Jurkat, Clone E6-1 (cell line): ENCODE measurements around the gene CCP110.
"Not testable (repeated sequence)": the region's sequence is repeated elsewhere in the genome, so short reads cannot be mapped to it uniquely, and the experiment has no call there.

Source experiments
- DNase-seq: peaks from one replicate; pipeline ENCODE4 v3.0.0-alpha.2; 2011; ENCODE audit warnings: low read depth, low spot score
- H3K4me3 ChIP-seq: 2 replicates; pipeline ENCODE4 v1.5.1; 2011; ENCODE audit warnings: mild to moderate bottlenecking, low read length, control low read depth, moderate library complexity

CCP110 gene

GRCh38 chr16:19540241-19540970 is 16.7 kb downstream of the CCP110 start:
- DNase-seq = no peak
- H3K4me3 ChIP-seq = no peak overlapping the region

GRCh38 chr16:19542138-19542821 is 18.5 kb downstream of the CCP110 start:
- H3K4me3 ChIP-seq = no peak overlapping the region
- no peak for DNase-seq

- DNase-seq, H3K4me3 ChIP-seq: not testable (repeated sequence)
These were observed 19.7 kb downstream of the CCP110 start for GRCh38 chr16:19543278-19543996.

- no peak overlapping the region for H3K4me3 ChIP-seq
- no peak for DNase-seq
These were observed 24.4 kb downstream of the CCP110 start for GRCh38 chr16:19548144-19548543.

GRCh38 chr16:19549673-19550072 is 25.9 kb downstream of the CCP110 start:
- DNase-seq = no peak
- H3K4me3 ChIP-seq = no peak overlapping the region

- peak within 1 kb of the TSS; percentile 85 for H3K4me3 ChIP-seq
- peak; percentile 96 for DNase-seq
These were observed 31.6 kb downstream of the CCP110 start, which contains the start of gene VPS35L for GRCh38 chr16:19555186-19555937. VPS35L (plus strand) TSS chr16:19555703; CDS start chr16:19555730, 27 bp downstream.

- H3K4me3 ChIP-seq = peak overlapping the region; percentile 85
- DNase-seq = peak; percentile 82
These were observed 32.4 kb downstream of the CCP110 start for GRCh38 chr16:19555938-19556771.

GRCh38 chr16:19559242-19559910 is 35.6 kb downstream of the CCP110 start:
- peak; percentile 50 for DNase-seq

GRCh38 chr16:19560078-19560477 is 36.3 kb downstream of the CCP110 start:
- H3K4me3 ChIP-seq = no peak overlapping the region
- no peak for DNase-seq

More at GRCh38 chr16:19559242-19559910, 35.6 kb downstream of the CCP110 start:
- H3K4me3 ChIP-seq = no peak overlapping the region

- no peak for DNase-seq
- no peak overlapping the region for H3K4me3 ChIP-seq
These were observed 39.6 kb downstream of the CCP110 start for GRCh38 chr16:19563377-19563776.

- H3K4me3 ChIP-seq = no peak overlapping the region
- DNase-seq = no peak
These were observed 42.6 kb downstream of the CCP110 start for GRCh38 chr16:19566362-19566761.

- H3K4me3 ChIP-seq = no peak overlapping the region
- DNase-seq = no peak
These were observed 43.8 kb downstream of the CCP110 start for GRCh38 chr16:19567560-19567959.

- H3K4me3 ChIP-seq = no peak overlapping the region
- DNase-seq = no peak
These were observed 50.3 kb downstream of the CCP110 start for GRCh38 chr16:19573997-19574396.

- DNase-seq = no peak
- no peak overlapping the region for H3K4me3 ChIP-seq
These were observed 50.9 kb downstream of the CCP110 start for GRCh38 chr16:19574615-19575014.

GRCh38 chr16:19578378-19578971 is 54.7 kb downstream of the CCP110 start:
- no peak overlapping the region for H3K4me3 ChIP-seq
- no peak for DNase-seq

GRCh38 chr16:19582050-19582831 is 58.5 kb downstream of the CCP110 start:
- no peak for DNase-seq
- H3K4me3 ChIP-seq = no peak overlapping the region
